PFSK-1 (cell line): Measurements from ENCODE around the gene TBX18.

Source experiments
- FOXP2 ChIP-seq: optimal IDR thresholded peaks from 2 replicates; pipeline ENCODE3; 2011; ENCODE audit warnings: borderline replicate concordance, control low read depth, inconsistent platforms; ENCODE audit not compliant: insufficient read depth; ENCODE audit errors: extremely low read length, extremely low read depth
- POLR2AphosphoS5 ChIP-seq: IDR thresholded peaks from 2 replicates; pipeline ENCODE4 v1.6.1; 2012; ENCODE audit warnings: low read depth, mild to moderate bottlenecking, control low read depth, low read length, moderate library complexity
- REST ChIP-seq, 2 experiments: IDR thresholded peaks; 2 replicates each; pipeline versions ENCODE4 v1.6.1 to v1.8.0; 2011 to 2012; ENCODE audit warnings: low read depth in 2 of 2, low read length in 2 of 2, control low read depth in 1 of 2, inconsistent platforms in 1 of 2, mild to moderate bottlenecking in 1 of 2, moderate library complexity in 1 of 2; ENCODE audit not compliant: insufficient read depth in 1 of 2
- SIN3A ChIP-seq: IDR thresholded peaks from 2 replicates; pipeline ENCODE4 v1.6.1; 2012; ENCODE audit warnings: mild to moderate bottlenecking, low read length, moderate library complexity, borderline replicate concordance; ENCODE audit not compliant: insufficient read depth
- TAF1 ChIP-seq: IDR thresholded peaks from 2 replicates; pipeline ENCODE4 v1.6.1; 2012; ENCODE audit warnings: low read length, control low read depth, borderline replicate concordance; ENCODE audit not compliant: insufficient read depth

TBX18 gene

GRCh38 chr6:84743616-84744015 is 20.8 kb downstream of the TBX18 start:
- TF ChIP-seq TAF1 (no peak), POLR2AphosphoS5 (no peak), REST (IDR thresholded peaks at IDR 0.05; ENCODE audit: insufficient read depth in 1 of 2, low read depth in 2 of 2, low read length in 2 of 2) (no peak), SIN3A (no peak), FOXP2 (no peak)

GRCh38 chr6:84740385-84740784 is 24.0 kb downstream of the TBX18 start:
- TF ChIP-seq FOXP2 = no peak
- TF ChIP-seq REST (IDR thresholded peaks at IDR 0.05; ENCODE audit: insufficient read depth in 1 of 2, low read depth in 2 of 2, low read length in 2 of 2) = no peak
- TF ChIP-seq TAF1 = no peak
- TF ChIP-seq POLR2AphosphoS5 = no peak
- TF ChIP-seq SIN3A = no peak

- TF ChIP-seq FOXP2 = no peak
- TF ChIP-seq REST (IDR thresholded peaks at IDR 0.05; ENCODE audit: insufficient read depth in 1 of 2, low read depth in 2 of 2, low read length in 2 of 2) = no peak
- TF ChIP-seq SIN3A = no peak
- TF ChIP-seq POLR2AphosphoS5 = no peak
- no peak for TF ChIP-seq TAF1
Observed at GRCh38 chr6:84739866-84740208, 24.6 kb downstream of the TBX18 start.

- TF ChIP-seq TAF1 = no peak
- TF ChIP-seq POLR2AphosphoS5 = no peak
- no peak for TF ChIP-seq FOXP2
- TF ChIP-seq SIN3A = no peak
- no peak for TF ChIP-seq REST (IDR thresholded peaks at IDR 0.05; ENCODE audit: insufficient read depth in 1 of 2, low read depth in 2 of 2, low read length in 2 of 2)
Observed at GRCh38 chr6:84738996-84739865, 25.2 kb downstream of the TBX18 start.

- TF ChIP-seq REST (IDR thresholded peaks at IDR 0.05; ENCODE audit: insufficient read depth in 1 of 2, low read depth in 2 of 2, low read length in 2 of 2) (no peak), SIN3A (no peak), FOXP2 (no peak), POLR2AphosphoS5 (no peak), TAF1 (no peak)
Observed at GRCh38 chr6:84733889-84734288, 30.5 kb downstream of the TBX18 start.
